Choroid plexus epithelial cell (primary cell): Measurements from ENCODE around the gene PDK2.

Experiments used
- DNase-seq: peaks from one replicate; pipeline ENCODE4 v3.0.0-alpha.2; 2010; ENCODE audit warnings: low read depth
- H3K4me3 ChIP-seq: 2 replicates; pipeline ENCODE4 v1.5.1; 2011; ENCODE audit warnings: low read depth, mild to moderate bottlenecking, control low read depth, low read length, moderate library complexity
- CTCF ChIP-seq: conservative IDR thresholded peaks from 2 replicates; pipeline ENCODE4 v1.5.1; 2011; ENCODE audit warnings: low read depth, mild to moderate bottlenecking, control low read depth, inconsistent platforms, low read length, moderate library complexity

The PDK2 gene

GRCh38 chr17:50087912-50088405 is 7.2 kb upstream of the PDK2 start:
- no peak for DNase-seq
- no peak overlapping the region for H3K4me3 ChIP-seq
- no peak for TF ChIP-seq CTCF

DNA sequence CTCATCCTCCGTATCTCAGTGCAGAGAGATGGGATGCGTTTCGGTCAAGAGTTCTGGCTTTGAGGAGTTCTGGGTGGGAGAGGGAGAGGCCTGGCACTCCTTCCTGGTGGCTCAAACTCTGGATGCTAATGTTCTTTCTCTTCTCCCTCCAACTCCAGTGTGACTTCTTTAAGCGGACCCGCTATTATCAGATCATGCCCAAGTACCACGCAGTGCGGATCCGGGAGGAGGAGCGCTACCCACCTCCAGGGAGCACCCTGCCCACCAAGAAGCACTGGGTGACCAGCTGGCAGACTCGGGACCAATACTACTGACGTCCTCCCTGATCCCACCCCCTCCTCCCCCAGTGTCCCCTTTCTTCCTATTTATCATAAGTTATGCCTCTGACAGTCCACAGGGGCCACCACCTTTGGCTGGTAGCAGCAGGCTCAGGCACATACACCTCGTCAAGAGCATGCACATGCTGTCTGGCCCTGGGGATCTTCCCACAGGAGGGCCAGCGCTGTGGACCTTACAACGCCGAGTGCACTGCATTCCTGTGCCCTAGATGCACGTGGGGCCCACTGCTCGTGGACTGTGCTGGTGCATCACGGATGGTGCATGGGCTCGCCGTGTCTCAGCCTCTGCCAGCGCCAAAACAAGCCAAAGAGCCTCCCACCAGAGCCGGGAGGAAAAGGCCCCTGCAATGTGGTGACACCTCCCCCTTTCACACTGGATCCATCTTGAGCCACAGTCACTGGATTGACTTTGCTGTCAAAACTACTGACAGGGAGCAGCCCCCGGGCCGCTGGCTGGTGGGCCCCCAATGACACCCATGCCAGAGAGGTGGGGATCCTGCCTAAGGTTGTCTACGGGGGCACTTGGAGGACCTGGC is 6.0 kb upstream of the PDK2 start:
- no peak overlapping the region for H3K4me3 ChIP-seq
- DNase-seq: no peak
- TF ChIP-seq CTCF: no peak

DNA sequence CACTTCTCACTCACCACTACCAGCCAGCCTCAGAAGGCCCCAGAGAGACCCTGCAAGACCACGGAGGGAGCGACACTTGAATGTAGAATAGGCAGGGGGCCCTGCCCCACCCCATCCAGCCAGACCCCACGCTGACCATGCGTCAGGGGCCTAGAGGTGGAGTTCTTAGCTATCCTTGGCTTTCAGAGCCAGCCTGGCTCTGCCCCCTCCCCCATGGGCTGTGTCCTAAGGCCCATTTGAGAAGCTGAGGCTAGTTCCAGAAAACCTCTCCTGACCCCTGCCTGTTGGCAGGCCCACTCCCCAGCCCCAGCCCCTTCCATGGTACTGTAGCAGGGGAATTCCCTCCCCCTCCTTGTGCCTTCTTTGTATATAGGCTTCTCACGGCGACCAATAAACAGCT is 5.1 kb upstream of the PDK2 start:
- TF ChIP-seq CTCF: no peak
- no peak for DNase-seq
- H3K4me3 ChIP-seq: no peak overlapping the region

DNA sequence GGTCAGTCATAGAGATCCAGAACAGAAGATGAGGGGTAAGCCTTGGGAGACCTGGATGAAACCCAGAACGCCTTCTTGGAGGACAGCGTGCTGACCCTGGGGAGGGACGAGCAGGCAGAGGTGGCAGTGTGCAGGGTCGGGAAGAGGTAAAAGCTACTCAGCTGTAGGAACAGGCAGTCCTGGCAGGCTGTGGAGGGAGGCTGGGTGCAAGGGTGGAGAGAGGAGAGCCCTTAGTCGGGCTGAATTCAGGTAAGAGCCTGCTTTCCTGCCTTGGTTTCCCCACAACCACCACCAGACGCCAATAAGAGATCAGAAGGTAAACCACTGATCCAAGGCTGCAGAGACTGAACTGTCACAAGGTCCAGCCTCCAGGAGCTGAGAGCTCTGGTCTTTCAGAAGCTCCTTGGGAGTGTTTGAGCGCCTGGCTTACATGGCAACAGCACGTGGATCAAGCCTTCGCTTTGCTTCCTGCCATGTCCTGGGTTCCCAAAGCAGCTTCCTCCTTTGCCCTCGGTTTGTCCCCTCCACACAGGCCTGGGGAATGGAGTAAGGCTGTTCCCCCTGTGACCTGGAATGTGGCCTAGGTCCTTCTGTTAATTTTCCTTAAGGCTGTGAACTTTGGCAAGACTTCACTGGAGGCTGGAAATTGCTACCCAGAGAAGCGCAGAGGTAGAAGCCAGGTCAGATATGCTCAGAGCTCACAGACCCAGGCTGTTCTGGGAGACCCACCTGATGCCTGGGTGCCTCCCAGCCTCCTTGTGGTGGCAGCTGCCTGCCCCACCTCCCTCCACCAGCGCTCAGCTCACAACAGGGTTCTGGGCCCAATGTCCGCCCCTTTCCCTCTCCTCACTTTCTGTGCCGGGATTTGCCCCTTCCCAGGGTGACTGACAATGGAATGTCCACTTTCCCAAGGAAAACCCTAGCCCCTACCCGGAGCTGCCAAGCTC is 3.9 kb upstream of the PDK2 start:
- DNase-seq: no peak
- TF ChIP-seq CTCF: no peak
- no peak overlapping the region for H3K4me3 ChIP-seq

DNA sequence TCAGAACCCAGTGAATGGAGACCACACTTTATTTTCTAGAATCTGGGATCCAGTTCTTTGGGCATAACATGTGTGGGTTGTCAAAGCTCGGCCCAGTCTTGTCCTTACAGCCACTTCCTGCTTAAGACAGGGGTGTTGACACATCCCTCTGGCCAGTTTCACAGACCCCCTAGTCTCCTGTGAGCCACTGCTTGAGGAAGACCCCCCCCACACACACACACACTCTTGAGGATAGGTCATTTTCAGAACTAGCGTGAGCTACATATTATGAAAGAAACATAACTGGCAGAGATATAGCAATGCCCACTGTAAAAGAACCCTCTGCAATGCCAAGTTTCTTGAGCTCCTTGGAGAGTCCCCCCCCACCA is 3.2 kb upstream of the PDK2 start:
- H3K4me3 ChIP-seq: no peak overlapping the region
- TF ChIP-seq CTCF: no peak
- no peak for DNase-seq

DNA sequence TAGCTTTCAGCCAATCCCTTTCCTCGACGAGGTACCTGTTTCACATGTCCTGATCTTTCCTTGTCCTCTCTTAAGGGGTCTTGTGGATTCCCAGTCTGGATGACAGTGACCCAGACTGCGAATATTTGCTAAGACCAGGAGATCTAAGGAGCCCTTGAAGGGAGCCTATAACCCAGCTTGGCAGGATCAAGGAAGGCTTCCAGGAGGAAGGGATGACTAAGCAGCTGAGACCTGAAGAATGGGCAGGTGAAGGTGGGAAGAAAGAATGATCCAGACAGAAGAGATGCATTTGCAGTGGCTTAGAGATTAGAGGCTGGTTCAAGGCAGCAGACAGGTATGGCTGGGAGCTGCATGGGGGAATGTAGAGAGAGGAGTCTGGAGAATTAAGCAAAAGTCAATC is 1.9 kb upstream of the PDK2 start:
- DNase-seq: no peak
- no peak overlapping the region for H3K4me3 ChIP-seq
- no peak for TF ChIP-seq CTCF
